Subcutaneous adipose tissue (tissue), 4 donors: Measurements from ENCODE around the gene MYO7B. TPM values are rescaled to one million over a fixed set of nuclear protein-coding genes. Genes with fewer than 3 reads are reported as not detected.

Experiments
- total RNA-seq, 4 donors: library from RNA; depleted of rRNA; stranded (reverse); fragments of >200 nt; gene quantifications; one replicate each; pipeline ENCODE4 v1.1.0, GENCODE V29; 2016
- TF ChIP-seq, protein P1 (sequence below): fragments of 450-650 bp; IDR thresholded peaks from one replicate; pipeline ENCODE4 v1.5.1; 2016; ENCODE audit warnings: low read depth, mild to moderate bottlenecking, control low read depth, antibody characterized with exemption, moderate library complexity

The MYO7B gene
- total RNA-seq, 4 donors from 2014 or later: 0.49 to 0.57 (median 0.51) TPM; not detected in 1

DNA sequence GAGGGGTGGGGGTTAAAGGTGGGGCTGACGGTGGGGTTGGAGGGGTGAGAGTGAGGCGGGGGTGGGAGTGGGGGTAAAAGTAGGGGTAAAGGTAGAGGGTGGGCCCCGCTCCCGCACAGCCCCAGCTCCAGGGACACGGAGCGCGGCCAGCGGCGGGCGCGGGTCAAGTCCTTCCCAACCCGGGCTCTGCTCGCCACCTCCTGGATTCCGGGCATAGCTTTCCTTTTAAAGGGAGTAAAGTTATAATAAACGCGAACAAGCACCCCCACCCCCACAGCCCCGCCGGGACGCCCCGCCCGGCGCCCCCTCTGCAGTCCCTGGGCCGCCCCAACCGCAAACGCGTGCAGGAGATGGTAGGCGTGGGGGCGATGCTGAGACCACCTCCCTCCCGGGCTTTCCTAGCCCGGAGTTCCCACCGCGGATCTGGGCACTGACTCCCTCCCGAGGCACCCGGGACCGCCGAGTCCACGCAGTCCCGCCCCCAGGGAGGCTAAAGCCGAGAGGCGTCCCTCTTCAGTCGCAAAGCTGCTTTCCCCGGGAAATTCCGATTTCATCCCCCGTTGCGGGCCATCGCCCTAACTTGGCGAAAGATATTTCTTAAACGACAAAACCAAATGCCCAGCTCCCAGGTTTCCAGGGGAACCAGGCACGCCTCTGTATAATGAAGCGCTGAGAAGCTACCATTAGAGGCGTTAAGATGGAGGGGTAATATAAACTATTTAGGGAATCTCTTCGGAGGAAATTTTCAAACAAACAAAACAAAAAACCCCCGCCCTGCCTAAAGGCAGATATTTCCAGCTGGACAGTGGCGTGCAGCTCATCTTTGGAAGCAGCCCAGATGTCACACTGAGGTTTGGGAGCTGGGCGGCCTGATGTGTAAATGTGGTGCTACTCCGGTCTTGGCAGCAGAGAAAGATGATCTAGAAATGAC lies 140.1 kb downstream of the MYO7B start, which contains the start of gene LIMS2:
Gene LIMS2 (minus strand): TSS at position 200 of the 931 bp plus-strand sequence. CDS start 506 bp downstream, outside the sequence.
- TF ChIP-seq, protein P1, sequence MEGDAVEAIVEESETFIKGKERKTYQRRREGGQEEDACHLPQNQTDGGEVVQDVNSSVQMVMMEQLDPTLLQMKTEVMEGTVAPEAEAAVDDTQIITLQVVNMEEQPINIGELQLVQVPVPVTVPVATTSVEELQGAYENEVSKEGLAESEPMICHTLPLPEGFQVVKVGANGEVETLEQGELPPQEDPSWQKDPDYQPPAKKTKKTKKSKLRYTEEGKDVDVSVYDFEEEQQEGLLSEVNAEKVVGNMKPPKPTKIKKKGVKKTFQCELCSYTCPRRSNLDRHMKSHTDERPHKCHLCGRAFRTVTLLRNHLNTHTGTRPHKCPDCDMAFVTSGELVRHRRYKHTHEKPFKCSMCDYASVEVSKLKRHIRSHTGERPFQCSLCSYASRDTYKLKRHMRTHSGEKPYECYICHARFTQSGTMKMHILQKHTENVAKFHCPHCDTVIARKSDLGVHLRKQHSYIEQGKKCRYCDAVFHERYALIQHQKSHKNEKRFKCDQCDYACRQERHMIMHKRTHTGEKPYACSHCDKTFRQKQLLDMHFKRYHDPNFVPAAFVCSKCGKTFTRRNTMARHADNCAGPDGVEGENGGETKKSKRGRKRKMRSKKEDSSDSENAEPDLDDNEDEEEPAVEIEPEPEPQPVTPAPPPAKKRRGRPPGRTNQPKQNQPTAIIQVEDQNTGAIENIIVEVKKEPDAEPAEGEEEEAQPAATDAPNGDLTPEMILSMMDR: no peak

DNA sequence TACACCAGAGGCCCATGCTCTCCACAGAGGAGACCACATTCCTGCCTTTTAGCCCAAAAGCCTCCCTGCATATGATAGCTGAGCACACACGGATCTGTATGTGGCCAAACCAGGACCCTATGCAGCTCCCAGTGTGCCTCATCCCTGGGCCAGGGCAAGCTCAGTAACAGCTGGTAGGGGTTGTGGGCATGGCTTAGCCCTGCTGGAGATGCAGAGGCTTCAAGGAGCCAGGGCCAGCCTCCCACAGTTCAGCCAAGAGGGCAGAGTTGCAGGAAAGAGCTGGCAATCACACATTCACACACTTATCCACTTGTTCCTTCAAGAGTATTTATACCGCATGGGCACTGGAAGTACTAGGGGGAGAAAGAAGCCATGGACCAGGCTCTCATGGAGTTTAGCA lies 141.4 kb downstream of the MYO7B start:
- TF ChIP-seq, protein P1: no peak

GRCh38 chr2:127678531-127678930 lies 143.0 kb downstream of the MYO7B start:
- TF ChIP-seq, protein P1: no peak

GRCh38 chr2:127678991-127679390 lies 143.5 kb downstream of the MYO7B start:
- TF ChIP-seq, protein P1: no peak

GRCh38 chr2:127679680-127680361 lies 144.3 kb downstream of the MYO7B start:
- TF ChIP-seq, protein P1: no peak

GRCh38 chr2:127680706-127681287 lies 145.3 kb downstream of the MYO7B start:
- TF ChIP-seq, protein P1: no peak
